Endothelial cell of umbilical vein (primary cell): ENCODE data around the gene NTN5. TPM values are rescaled to one million over a fixed set of nuclear protein-coding genes. Genes with fewer than 3 reads are reported as not detected.

Experiments
- BruUV-seq: library from RNA; stranded (reverse); fragments of 400-500 nt; replicated peaks from 2 replicates; lab custom pipeline; 2021; lab: Mats Ljungman, UMichigan
- CTCF ChIA-PET: fragments of 300-600, 350-600 bp; sonication (Branson Sonifier 250); formaldehyde crosslinking; loops from one replicate; lab custom pipeline; 2021; ENCODE audit warnings: antibody characterized with exemption, inconsistent platforms; lab: Charles Lee
- POLR2A ChIA-PET: fragments of 300-600, 350-600 bp; sonication (Branson Sonifier 250); formaldehyde crosslinking; loops from one replicate; lab custom pipeline; 2021; ENCODE audit warnings: antibody characterized with exemption, inconsistent platforms; lab: Charles Lee
- DNase-seq: peaks from one replicate; pipeline ENCODE4 v3.0.0-alpha.2; 2011; ENCODE audit warnings: low read depth, low spot score
- FAIRE-seq: peaks from 2 replicates; lab custom pipeline; 2011; peaks lifted over from hg19 to GRCh38; lab: Jason Lieb, UNC
- H2AFZ ChIP-seq: 2 replicates; pipeline ENCODE4 v1.6.0; 2012; ENCODE audit warnings: low read depth, low read length, control low read depth, inconsistent platforms
- H3K27ac ChIP-seq: 2 replicates; pipeline ENCODE4 v1.5.1; 2011; ENCODE audit warnings: low read depth, mild to moderate bottlenecking, control low read depth, low read length, moderate library complexity; ENCODE audit not compliant: insufficient read depth
- H3K27me3 ChIP-seq, 2 experiments: 2 replicates each; pipeline versions ENCODE4 v1.6.0 to v1.6.1; 2011; ENCODE audit warnings: low read length in 2 of 2, mixed read lengths in 1 of 2; ENCODE audit not compliant: control insufficient read depth in 2 of 2, insufficient read depth in 2 of 2
- H3K36me3 ChIP-seq, 2 experiments: 2 replicates in 1 of 2; 3 replicates in 1 of 2; pipeline ENCODE4 v1.5.1; 2011; ENCODE audit warnings: low read length in 2 of 2, mild to moderate bottlenecking in 1 of 2, moderate library complexity in 1 of 2; ENCODE audit not compliant: control insufficient read depth in 2 of 2, insufficient read depth in 2 of 2; ENCODE audit errors: extremely low read depth in 1 of 2
- H3K4me1 ChIP-seq: 3 replicates; pipeline ENCODE4 v1.5.1; 2011; ENCODE audit warnings: mild to moderate bottlenecking, low read length; ENCODE audit not compliant: control insufficient read depth, insufficient read depth; ENCODE audit errors: extremely low read depth
- H3K4me2 ChIP-seq: 2 replicates; pipeline ENCODE4 v1.6.1; 2011; ENCODE audit warnings: low read length, control low read depth, mixed read lengths; ENCODE audit not compliant: insufficient read depth
- H3K4me3 ChIP-seq, 3 experiments: fragments of 200-600 bp in 1 of 3; sonication (generic), shearing (Covaris generic) in 1 of 3; replicated peaks in 1 of 3; 2 replicates each; pipeline ENCODE4 v1.5.1; 2011 to 2016; ENCODE audit warnings: control low read depth in 3 of 3, low read length in 3 of 3, mild to moderate bottlenecking in 2 of 3, inconsistent platforms in 1 of 3, low read depth in 1 of 3, moderate library complexity in 1 of 3; ENCODE audit not compliant: insufficient read depth in 1 of 3
- H3K79me2 ChIP-seq: 2 replicates; pipeline ENCODE4 v1.6.0; 2012; ENCODE audit warnings: low read length, inconsistent platforms; ENCODE audit not compliant: control insufficient read depth, insufficient read depth
- H3K9ac ChIP-seq: replicated peaks from 2 replicates; pipeline ENCODE3; 2011; ENCODE audit warnings: low read length, control low read depth; ENCODE audit not compliant: insufficient read depth; ENCODE audit errors: extremely low read depth
- H3K9me1 ChIP-seq: replicated peaks from 3 replicates; pipeline ENCODE4 v1.6.0; 2011; ENCODE audit warnings: mild to moderate bottlenecking, low read length; ENCODE audit not compliant: control insufficient read depth, insufficient read depth; ENCODE audit errors: extremely low read depth
- H3K9me3 ChIP-seq: replicated peaks from 2 replicates; pipeline ENCODE4 v1.5.1; 2012; ENCODE audit warnings: low read length, inconsistent platforms; ENCODE audit not compliant: control insufficient read depth, insufficient read depth
- H4K20me1 ChIP-seq: replicated peaks from 2 replicates; pipeline ENCODE3; 2011; ENCODE audit warnings: mild to moderate bottlenecking, low read length; ENCODE audit not compliant: control insufficient read depth, insufficient read depth; ENCODE audit errors: extremely low read depth
- CTCF ChIP-seq, 2 donors: IDR thresholded peaks; 1 replicate in 1 of 2; 2 replicates in 1 of 2; pipeline ENCODE4 v1.5.1; 2011; ENCODE audit warnings: low read length in 2 of 2, mild to moderate bottlenecking in 2 of 2, moderate library complexity in 2 of 2, control low read depth in 1 of 2, inconsistent platforms in 1 of 2, low read depth in 1 of 2; ENCODE audit not compliant: insufficient read depth in 1 of 2; ENCODE audit errors: extremely low read depth in 1 of 2
- FOS ChIP-seq: IDR thresholded peaks from 2 replicates; pipeline ENCODE4 v1.6.1; 2011; ENCODE audit warnings: mild to moderate bottlenecking, low read length, moderate library complexity, borderline replicate concordance; ENCODE audit not compliant: insufficient read depth
- GATA2 ChIP-seq: IDR thresholded peaks from 2 replicates; pipeline ENCODE4 v1.7.0; 2011; ENCODE audit warnings: low read depth, mild to moderate bottlenecking, moderate library complexity, mixed read lengths, low read length; ENCODE audit not compliant: insufficient read length, insufficient read depth
- MAX ChIP-seq: IDR thresholded peaks from 2 replicates; pipeline ENCODE4 v1.6.1; 2011; ENCODE audit not compliant: insufficient read depth, insufficient read length
- MYC ChIP-seq: IDR thresholded peaks from one replicate; pipeline ENCODE4 v1.6.1; 2011; ENCODE audit warnings: mild to moderate bottlenecking, low read depth, low read length
- dilution Hi-C: fragments of 300-500 bp; cut with MboI; formaldehyde crosslinking; loops from one replicate; pipeline ENCODE4 v1.15.0; 2019; ENCODE audit warnings: low sequenced_read_pairs; ENCODE audit not compliant: extremely low pct_ligation_motif_present
- intact Hi-C: fragments of 100-400 bp; cut with micrococcal nuclease; formaldehyde crosslinking; loops from one replicate; pipeline ENCODE4 v1.10.0; 2022
- polyA plus RNA-seq, 4 experiments: library from polyadenylated mRNA; depleted of rRNA in 3 of 4; stranded (reverse) in 3 of 4; unstranded in 1 of 4; fragments of >200 nt; gene quantifications; 2 replicates each; pipeline versions ENCODE4 v1.2.1 to v1.2.3, GENCODE V29; 2011 to 2012; ENCODE audit warnings: missing spikeins in 1 of 4
- total RNA-seq: library from RNA; stranded (reverse); gene quantifications from 2 replicates; pipeline ENCODE4 v1.2.3, GENCODE V29; 2021

Gene NTN5
- total and polyA plus RNA-seq, 2 donors (not counting 3 experiments of a cell fraction or from before 2014, with no cell fraction given), result 0.11 TPM; not detected in 1

DNA sequence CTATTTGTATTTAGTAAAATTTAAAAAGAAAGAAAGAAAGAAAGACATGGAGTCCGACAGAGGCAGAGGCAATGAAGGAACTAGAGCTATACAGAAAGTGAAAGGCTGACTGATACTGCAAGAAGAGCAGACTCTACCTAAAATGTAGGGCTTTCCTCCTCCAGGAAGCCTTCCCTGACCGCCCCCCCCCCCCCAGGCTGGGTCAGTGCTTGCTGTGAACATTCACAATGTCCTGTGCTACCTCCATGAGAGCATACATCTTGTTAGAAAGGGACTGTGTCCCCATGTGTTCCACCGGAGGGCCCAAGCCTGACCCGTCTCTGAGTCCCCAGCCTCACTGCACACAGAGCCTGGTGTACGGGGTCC is 21.2 kb downstream of the NTN5 start:
- H3K9ac ChIP-seq, result no peak overlapping the region
- ChIA-PET CTCF (no interaction called here), POLR2A (no interaction called here)

More for the DNA sequence above, 21.2 kb downstream of the NTN5 start:
- H3K79me2 ChIP-seq, result no peaks in the 10 kb centered on the region
- H3K27ac ChIP-seq, result no peak overlapping the region
- H3K4me1 ChIP-seq, result peaks cover 5% of the 10 kb centered on the region
- DNase-seq, result no peak
- no peak overlapping the region for H3K4me3 ChIP-seq
- no peak overlapping the region for H3K4me2 ChIP-seq
- intact Hi-C loops (no loop called here), dilution Hi-C loops (no loop called here)
- no peak overlapping the region for H2AFZ ChIP-seq
- FAIRE-seq, result no peak
- BruUV-seq, result no TSS peak
- no peaks in the 10 kb centered on the region for H3K27me3 ChIP-seq
- H3K9me1 ChIP-seq, result no peaks in the 10 kb centered on the region
- no peaks in the 10 kb centered on the region for H4K20me1 ChIP-seq
- no peak for TF ChIP-seq MAX
- TF ChIP-seq MYC, result no peak
- TF ChIP-seq GATA2, result no peak
- TF ChIP-seq CTCF (IDR thresholded peaks at IDR 0.05; ENCODE audit: extremely low read depth in 1 of 2, insufficient read depth in 1 of 2, low read depth in 1 of 2, low read length in 2 of 2), result no peak
- no peak for TF ChIP-seq FOS
- no peaks in the 10 kb centered on the region for H3K36me3 ChIP-seq
- no peaks in the 10 kb centered on the region for H3K9me3 ChIP-seq
